Measurements from ENCODE around the gene NFKBIA.
"Not testable (repeated sequence)": the region's sequence is repeated elsewhere in the genome, so short reads cannot be mapped to it uniquely, and the experiment has no call there.

The NFKBIA gene

GRCh38 chr14:35375558-35376025 lies 29.0 kb downstream of the NFKBIA start:
- Histone ChIP-seq H3K4me3 (no peak overlapping the region), H3K27ac (no peak overlapping the region), H3K9me3 (no peaks in the 10 kb centered on the region), H3K27me3 (no peaks in the 10 kb centered on the region), H3K4me1 (peaks cover 0 to 39% (median 1%) of the 10 kb centered on the region in 4 donors), H3K36me3 (no peaks in the 10 kb centered on the region)
- no peak for DNase-seq
- intact Hi-C loops (cut with DNase I; ENCODE audit: low total_unique reads) = no loop called here
- no peak for TF ChIP-seq CTCF (IDR thresholded peaks at IDR 0.05)

- TF ChIP-seq CTCF (IDR thresholded peaks at IDR 0.05) = no peak
- DNase-seq = peak; percentile 80 to 86
- Histone ChIP-seq H3K27ac (peak overlapping the region in 1 of 2 donors; percentile 45), H3K27me3 (no peaks in the 10 kb centered on the region), H3K4me1 (peaks cover 0 to 48% (median 4%) of the 10 kb centered on the region in 4 donors), H3K9me3 (no peaks in the 10 kb centered on the region), H3K4me3 (no peak overlapping the region), H3K36me3 (no peaks in the 10 kb centered on the region)
- intact Hi-C loops (cut with DNase I; ENCODE audit: low total_unique reads) = no loop called here
Observed at GRCh38 chr14:35374263-35374712, 30.3 kb downstream of the NFKBIA start.

GRCh38 chr14:35373208-35373607 lies 31.3 kb downstream of the NFKBIA start:
- peaks cover 0 to 48% (median 13%) of the 10 kb centered on the region in 4 donors for H3K4me1 ChIP-seq
- H3K36me3 ChIP-seq; H3K27me3 ChIP-seq; H3K9me3 ChIP-seq; H3K4me3 ChIP-seq; intact Hi-C loops (cut with DNase I; ENCODE audit: low total_unique reads); H3K27ac ChIP-seq; DNase-seq: not testable (repeated sequence)

GRCh38 chr14:35370969-35371368 lies 33.6 kb downstream of the NFKBIA start:
- intact Hi-C loops (cut with DNase I; ENCODE audit: low total_unique reads) = no loop called here
- Histone ChIP-seq H3K36me3 (no peaks in the 10 kb centered on the region), H3K27me3 (no peaks in the 10 kb centered on the region), H3K4me3 (no peak overlapping the region), H3K4me1 (peaks cover 0 to 58% (median 21%) of the 10 kb centered on the region in 4 donors), H3K27ac (no peak overlapping the region), H3K9me3 (no peaks in the 10 kb centered on the region)
- no peak for DNase-seq
- no peak for TF ChIP-seq CTCF (IDR thresholded peaks at IDR 0.05)

GRCh38 chr14:35369701-35370191 lies 34.8 kb downstream of the NFKBIA start:
- no peaks in the 10 kb centered on the region for H3K9me3 ChIP-seq
- H3K27ac ChIP-seq = no peak overlapping the region
- DNase-seq = no peak
- peaks cover 0 to 63% (median 33%) of the 10 kb centered on the region in 4 donors for H3K4me1 ChIP-seq
- no peaks in the 10 kb centered on the region for H3K27me3 ChIP-seq
- no peak for TF ChIP-seq CTCF (IDR thresholded peaks at IDR 0.05)
- no peak overlapping the region for H3K4me3 ChIP-seq
- no peaks in the 10 kb centered on the region for H3K36me3 ChIP-seq
- intact Hi-C loops (cut with DNase I; ENCODE audit: low total_unique reads) = no loop called here

GRCh38 chr14:35368583-35369392 lies 35.8 kb downstream of the NFKBIA start:
- no peaks in the 10 kb centered on the region for H3K9me3 ChIP-seq
- peak overlapping the region in 1 of 2 donors; percentile 27 for H3K4me3 ChIP-seq
- peaks cover 0 to 54% (median 33%) of the 10 kb centered on the region in 4 donors for H3K4me1 ChIP-seq
- no peak for DNase-seq
- peak overlapping the region; percentile 8 to 36 for H3K27ac ChIP-seq
- intact Hi-C loops (cut with DNase I; ENCODE audit: low total_unique reads) = no loop called here
- no peaks in the 10 kb centered on the region for H3K27me3 ChIP-seq
- H3K36me3 ChIP-seq = no peaks in the 10 kb centered on the region
- TF ChIP-seq CTCF (IDR thresholded peaks at IDR 0.05) = no peak

Measured in tibial artery (tissue), 4 donors.